CD4-positive, CD25-positive, alpha-beta regulatory T cell (primary cell): ENCODE measurements around the gene SIX2. TPM values are rescaled to one million over a fixed set of nuclear protein-coding genes. Genes with fewer than 3 reads are reported as not detected.
"Not testable (repeated sequence)": the region's sequence is repeated elsewhere in the genome, so short reads cannot be mapped to it uniquely, and the experiment has no call there.

Experiments
- ATAC-seq, 2 donors: fragments of 150-1000 bp; cut with Tn5 transposase; one replicate each; pipeline ENCODE4 v1.10.0; 2021; ENCODE audit warnings: low read depth in 2 of 2, moderate number of reproducible peaks in 2 of 2, moderate library complexity in 1 of 2
- DNase-seq, 3 donors: peaks; one replicate each; pipeline versions ENCODE4 v3.0.0 to v3.0.0-alpha.2; 2012 to 2022; ENCODE audit warnings: mixed read lengths in 1 of 3
- H3K27ac ChIP-seq: one replicate; pipeline ENCODE4 v1.7.0; 2013; ENCODE audit warnings: mild to moderate bottlenecking, low read length; ENCODE audit not compliant: insufficient read depth, poor library complexity, severe bottlenecking
- H3K27me3 ChIP-seq: one replicate; pipeline ENCODE4 v1.7.0; 2013; ENCODE audit warnings: low read length; ENCODE audit not compliant: control insufficient read depth, insufficient read depth
- H3K36me3 ChIP-seq: one replicate; pipeline ENCODE4 v1.7.0; 2013; ENCODE audit warnings: mild to moderate bottlenecking, low read length, moderate library complexity; ENCODE audit not compliant: control insufficient read depth, insufficient read depth
- H3K4me1 ChIP-seq: 2 replicates; pipeline ENCODE4 v1.7.0; 2013; ENCODE audit warnings: mild to moderate bottlenecking, low read length; ENCODE audit not compliant: insufficient read depth, control insufficient read depth, poor library complexity, severe bottlenecking
- H3K4me3 ChIP-seq: one replicate; pipeline ENCODE4 v1.7.0; 2013; ENCODE audit warnings: low read depth, mild to moderate bottlenecking, low read length, moderate library complexity
- H3K9me3 ChIP-seq, 2 experiments: 1 replicate in 1 of 2; 2 replicates in 1 of 2; pipeline ENCODE4 v1.7.0; 2013; ENCODE audit warnings: low read length in 2 of 2, mild to moderate bottlenecking in 1 of 2, moderate library complexity in 1 of 2; ENCODE audit not compliant: control insufficient read depth in 2 of 2
- H3K27ac Mint-ChIP-seq, 3 donors: one replicate each; pipeline ENCODE4 v1.8.0; 2020 to 2022; ENCODE audit warnings: mild to moderate bottlenecking in 3 of 3, mixed read lengths in 3 of 3, moderate library complexity in 2 of 3
- H3K27me3 Mint-ChIP-seq: one replicate; pipeline ENCODE4 v1.8.0; 2022; ENCODE audit warnings: mild to moderate bottlenecking, mixed read lengths
- H3K36me3 Mint-ChIP-seq: one replicate; pipeline ENCODE4 v1.8.0; 2020; ENCODE audit warnings: mixed read lengths
- H3K4me1 Mint-ChIP-seq, 4 donors: one replicate each; pipeline ENCODE4 v1.8.0; 2020 to 2022; ENCODE audit warnings: mixed read lengths in 4 of 4, mild to moderate bottlenecking in 1 of 4
- H3K4me3 Mint-ChIP-seq, 4 donors: one replicate each; pipeline ENCODE4 v1.8.0; 2020 to 2022; ENCODE audit warnings: mild to moderate bottlenecking in 4 of 4, mixed read lengths in 4 of 4, moderate library complexity in 3 of 4
- H3K9me3 Mint-ChIP-seq, 7 donors: one replicate each; pipeline ENCODE4 v1.8.0; 2020 to 2022; ENCODE audit warnings: mixed read lengths in 7 of 7, mild to moderate bottlenecking in 3 of 7, moderate library complexity in 2 of 7
- polyA plus RNA-seq, 4 donors: library from polyadenylated mRNA; unstranded; fragments of 300-500 nt; fragmentation: Illumina TruSeq; gene quantifications; one replicate each; pipeline ENCODE4 v1.2.3, GENCODE V29; 2021
- total RNA-seq: library from RNA; stranded (reverse); gene quantifications from one replicate; pipeline ENCODE4 v1.2.3, GENCODE V29; 2022

SIX2 gene
- total and polyA plus RNA-seq, 5 donors from 2014 or later, result not detected

- Mint-ChIP-seq H3K4me1 (no peaks in the 10 kb centered on the region), H3K36me3 (no peaks in the 10 kb centered on the region), H3K4me3 (no peak overlapping the region), H3K9me3 (peaks cover 0 to 7% (median 0%) of the 10 kb centered on the region in 7 donors), H3K27ac (no peak overlapping the region), H3K27me3 (peaks cover 6% of the 10 kb centered on the region)
- H3K4me3 ChIP-seq, result no peak overlapping the region
- H3K36me3 ChIP-seq, result no peaks in the 10 kb centered on the region
- peaks cover 4% of the 10 kb centered on the region for H3K27me3 ChIP-seq
- no peak for DNase-seq
- ATAC-seq, result no peak
- H3K27ac ChIP-seq, result no peak overlapping the region
- no peaks in the 10 kb centered on the region for H3K4me1 ChIP-seq
- no peaks in the 10 kb centered on the region for H3K9me3 ChIP-seq
Measured at GRCh38 chr2:45045706-45046105, 36.5 kb upstream of the SIX2 start.

- no peak for ATAC-seq
- Mint-ChIP-seq H3K27me3 (peaks cover 6% of the 10 kb centered on the region), H3K27ac (no peak overlapping the region), H3K4me1 (no peaks in the 10 kb centered on the region), H3K36me3 (no peaks in the 10 kb centered on the region), H3K9me3 (peaks cover 0 to 7% (median 0%) of the 10 kb centered on the region in 7 donors), H3K4me3 (no peak overlapping the region)
- Histone ChIP-seq H3K27me3 (peaks cover 4% of the 10 kb centered on the region), H3K27ac (no peak overlapping the region), H3K4me3 (no peak overlapping the region), H3K9me3 (no peaks in the 10 kb centered on the region), H3K4me1 (no peaks in the 10 kb centered on the region), H3K36me3 (no peaks in the 10 kb centered on the region)
- DNase-seq, result no peak
Measured at GRCh38 chr2:45044916-45045315, 35.7 kb upstream of the SIX2 start.

GRCh38 chr2:45043174-45043573 lies 33.9 kb upstream of the SIX2 start:
- Mint-ChIP-seq H3K27ac (no peak overlapping the region), H3K27me3 (peaks cover 6% of the 10 kb centered on the region), H3K4me3 (no peak overlapping the region), H3K9me3 (peaks cover 0 to 6% (median 0%) of the 10 kb centered on the region in 7 donors), H3K4me1 (no peaks in the 10 kb centered on the region), H3K36me3 (no peaks in the 10 kb centered on the region)
- Histone ChIP-seq H3K27ac (no peak overlapping the region), H3K4me1 (no peaks in the 10 kb centered on the region), H3K4me3 (no peak overlapping the region), H3K27me3 (peaks cover 4% of the 10 kb centered on the region), H3K9me3 (no peaks in the 10 kb centered on the region), H3K36me3 (no peaks in the 10 kb centered on the region)
- DNase-seq (no peak), ATAC-seq (no peak)

GRCh38 chr2:45042401-45042800 lies 33.1 kb upstream of the SIX2 start:
- Mint-ChIP-seq H3K4me1 (no peaks in the 10 kb centered on the region), H3K27ac (no peak overlapping the region), H3K4me3 (no peak overlapping the region), H3K9me3 (peaks cover 0 to 6% (median 0%) of the 10 kb centered on the region in 7 donors), H3K27me3 (peaks cover 6% of the 10 kb centered on the region), H3K36me3 (no peaks in the 10 kb centered on the region)
- DNase-seq (no peak), ATAC-seq (no peak)
- Histone ChIP-seq H3K9me3 (no peaks in the 10 kb centered on the region), H3K4me3 (no peak overlapping the region), H3K4me1 (no peaks in the 10 kb centered on the region), H3K36me3 (no peaks in the 10 kb centered on the region), H3K27me3 (peaks cover 4% of the 10 kb centered on the region), H3K27ac (no peak overlapping the region)

- H3K27me3 Mint-ChIP-seq, result peaks cover 6% of the 10 kb centered on the region
- no peaks in the 10 kb centered on the region for H3K4me1 ChIP-seq
- H3K27ac Mint-ChIP-seq, result no peak overlapping the region
- no peaks in the 10 kb centered on the region for H3K4me1 Mint-ChIP-seq
- H3K9me3 Mint-ChIP-seq, result peaks cover 0 to 6% (median 0%) of the 10 kb centered on the region in 7 donors
- H3K36me3 ChIP-seq, result no peaks in the 10 kb centered on the region
- no peak overlapping the region for H3K4me3 ChIP-seq
- no peaks in the 10 kb centered on the region for H3K36me3 Mint-ChIP-seq
- no peak overlapping the region for H3K27ac ChIP-seq
- no peak overlapping the region for H3K4me3 Mint-ChIP-seq
- ATAC-seq, result no peak
- no peaks in the 10 kb centered on the region for H3K9me3 ChIP-seq
- H3K27me3 ChIP-seq, result peaks cover 4% of the 10 kb centered on the region
- DNase-seq, result no peak
Measured at GRCh38 chr2:45040786-45041185, 31.5 kb upstream of the SIX2 start.

- H3K27ac ChIP-seq, H3K4me3 Mint-ChIP-seq, ATAC-seq, H3K27me3 Mint-ChIP-seq, H3K27ac Mint-ChIP-seq, H3K9me3 ChIP-seq, H3K27me3 ChIP-seq, H3K36me3 ChIP-seq, H3K9me3 Mint-ChIP-seq, DNase-seq, H3K36me3 Mint-ChIP-seq, H3K4me1 ChIP-seq, H3K4me1 Mint-ChIP-seq, H3K4me3 ChIP-seq: not testable (repeated sequence)
Measured at GRCh38 chr2:45039804-45040203, 30.6 kb upstream of the SIX2 start.

- not testable (repeated sequence) for H3K36me3 ChIP-seq, H3K4me1 ChIP-seq, H3K4me3 Mint-ChIP-seq, DNase-seq, H3K4me1 Mint-ChIP-seq, H3K9me3 Mint-ChIP-seq, H3K27me3 ChIP-seq, H3K27ac Mint-ChIP-seq, H3K27ac ChIP-seq, H3K4me3 ChIP-seq, H3K9me3 ChIP-seq, H3K36me3 Mint-ChIP-seq, ATAC-seq, H3K27me3 Mint-ChIP-seq
Measured at GRCh38 chr2:45038861-45039260, 29.6 kb upstream of the SIX2 start.

- H3K4me3 Mint-ChIP-seq, result no peak overlapping the region
- Histone ChIP-seq H3K4me3 (no peak overlapping the region), H3K27ac (no peak overlapping the region), H3K4me1 (no peaks in the 10 kb centered on the region), H3K27me3 (no peaks in the 10 kb centered on the region), H3K9me3 (no peaks in the 10 kb centered on the region), H3K36me3 (no peaks in the 10 kb centered on the region)
- no peak overlapping the region for H3K27ac Mint-ChIP-seq
- no peaks in the 10 kb centered on the region for H3K9me3 Mint-ChIP-seq
- H3K27me3 Mint-ChIP-seq, result peaks cover 8% of the 10 kb centered on the region
- no peaks in the 10 kb centered on the region for H3K36me3 Mint-ChIP-seq
- no peak for DNase-seq
- no peak for ATAC-seq
- no peaks in the 10 kb centered on the region for H3K4me1 Mint-ChIP-seq
Measured at GRCh38 chr2:45033302-45033701, 24.1 kb upstream of the SIX2 start.
